Measurements from ENCODE around the gene LRRC4C. TPM values are rescaled to one million over a fixed set of nuclear protein-coding genes. Genes with fewer than 3 reads are reported as not detected.

Gene LRRC4C
- polyA plus RNA-seq, 4 donors: 1.4 to 1.6 TPM; not detected in 2

GRCh38 chr11:41309111-41309522 lies 150.3 kb downstream of the LRRC4C start:
- FAIRE-seq (no peak), DNase-seq (no peak)
- H3K4me1 ChIP-seq (ENCODE audit: control insufficient read depth in 3 of 3, insufficient read depth in 2 of 3, low read depth in 1 of 3, low read length in 2 of 3): no peaks in the 10 kb centered on the region
- no peaks in the 10 kb centered on the region for H3K36me3 ChIP-seq (ENCODE audit: control insufficient read depth in 3 of 3, insufficient read depth in 2 of 3, low read depth in 1 of 3, low read length in 3 of 3)
- H3K27ac ChIP-seq (ENCODE audit: low read depth in 1 of 3, low read length in 2 of 3): no peak overlapping the region
- no peaks in the 10 kb centered on the region for H3K27me3 ChIP-seq (ENCODE audit: control insufficient read depth in 3 of 3, insufficient read depth in 3 of 3, low read length in 3 of 3)
- no peaks in the 10 kb centered on the region for H3K9me3 ChIP-seq (ENCODE audit: control insufficient read depth in 2 of 2, insufficient read depth in 1 of 2, low read depth in 1 of 2, low read length in 1 of 2)
- H3K4me3 ChIP-seq (ENCODE audit: low read depth in 1 of 3, low read length in 3 of 3): no peak overlapping the region
- 78 to 96% (median 87%) methylated on average over 4 of the region's 4 CpGs for WGBS, 3 donors

- FAIRE-seq (no peak), DNase-seq (no peak)
- Histone ChIP-seq H3K4me3 (ENCODE audit: low read depth in 1 of 3, low read length in 3 of 3) (no peak overlapping the region), H3K4me1 (ENCODE audit: control insufficient read depth in 3 of 3, insufficient read depth in 2 of 3, low read depth in 1 of 3, low read length in 2 of 3) (no peaks in the 10 kb centered on the region), H3K27ac (ENCODE audit: low read depth in 1 of 3, low read length in 2 of 3) (no peak overlapping the region), H3K9me3 (ENCODE audit: control insufficient read depth in 2 of 2, insufficient read depth in 1 of 2, low read depth in 1 of 2, low read length in 1 of 2) (no peaks in the 10 kb centered on the region), H3K27me3 (ENCODE audit: control insufficient read depth in 3 of 3, insufficient read depth in 3 of 3, low read length in 3 of 3) (no peaks in the 10 kb centered on the region), H3K36me3 (ENCODE audit: control insufficient read depth in 3 of 3, insufficient read depth in 2 of 3, low read depth in 1 of 3, low read length in 3 of 3) (no peaks in the 10 kb centered on the region)
- WGBS, 3 donors: 75 to 83% (median 82%) methylated on average over 5 of the region's 5 CpGs
Measured at GRCh38 chr11:41308286-41308685, 151.2 kb downstream of the LRRC4C start.

GRCh38 chr11:41307296-41308080 lies 152.0 kb downstream of the LRRC4C start:
- Histone ChIP-seq H3K27me3 (ENCODE audit: control insufficient read depth in 3 of 3, insufficient read depth in 3 of 3, low read length in 3 of 3) (no peaks in the 10 kb centered on the region), H3K27ac (ENCODE audit: low read depth in 1 of 3, low read length in 2 of 3) (no peak overlapping the region), H3K9me3 (ENCODE audit: control insufficient read depth in 2 of 2, insufficient read depth in 1 of 2, low read depth in 1 of 2, low read length in 1 of 2) (no peaks in the 10 kb centered on the region), H3K36me3 (ENCODE audit: control insufficient read depth in 3 of 3, insufficient read depth in 2 of 3, low read depth in 1 of 3, low read length in 3 of 3) (no peaks in the 10 kb centered on the region), H3K4me3 (ENCODE audit: low read depth in 1 of 3, low read length in 3 of 3) (no peak overlapping the region), H3K4me1 (ENCODE audit: control insufficient read depth in 3 of 3, insufficient read depth in 2 of 3, low read depth in 1 of 3, low read length in 2 of 3) (no peaks in the 10 kb centered on the region)
- FAIRE-seq (no peak), DNase-seq (no peak)
- WGBS, 3 donors: 69 to 80% (median 72%) methylated on average over 5 of the region's 5 CpGs

GRCh38 chr11:41306431-41306830 lies 153.0 kb downstream of the LRRC4C start:
- no peaks in the 10 kb centered on the region for H3K9me3 ChIP-seq (ENCODE audit: control insufficient read depth in 2 of 2, insufficient read depth in 1 of 2, low read depth in 1 of 2, low read length in 1 of 2)
- no peaks in the 10 kb centered on the region for H3K36me3 ChIP-seq (ENCODE audit: control insufficient read depth in 3 of 3, insufficient read depth in 2 of 3, low read depth in 1 of 3, low read length in 3 of 3)
- H3K27ac ChIP-seq (ENCODE audit: low read depth in 1 of 3, low read length in 2 of 3): no peak overlapping the region
- H3K4me1 ChIP-seq (ENCODE audit: control insufficient read depth in 3 of 3, insufficient read depth in 2 of 3, low read depth in 1 of 3, low read length in 2 of 3): no peaks in the 10 kb centered on the region
- 77 to 81% (median 79%) methylated on average over 3 of the region's 3 CpGs for WGBS, 3 donors
- DNase-seq (no peak), FAIRE-seq (no peak)
- no peak overlapping the region for H3K4me3 ChIP-seq (ENCODE audit: low read depth in 1 of 3, low read length in 3 of 3)
- H3K27me3 ChIP-seq (ENCODE audit: control insufficient read depth in 3 of 3, insufficient read depth in 3 of 3, low read length in 3 of 3): no peaks in the 10 kb centered on the region

- H3K27ac ChIP-seq (ENCODE audit: low read depth in 1 of 3, low read length in 2 of 3): no peak overlapping the region
- 24 to 52% (median 24%) methylated on average over 4 of the region's 4 CpGs for WGBS, 3 donors
- no peaks in the 10 kb centered on the region for H3K9me3 ChIP-seq (ENCODE audit: control insufficient read depth in 2 of 2, insufficient read depth in 1 of 2, low read depth in 1 of 2, low read length in 1 of 2)
- H3K27me3 ChIP-seq (ENCODE audit: control insufficient read depth in 3 of 3, insufficient read depth in 3 of 3, low read length in 3 of 3): no peaks in the 10 kb centered on the region
- no peaks in the 10 kb centered on the region for H3K36me3 ChIP-seq (ENCODE audit: control insufficient read depth in 3 of 3, insufficient read depth in 2 of 3, low read depth in 1 of 3, low read length in 3 of 3)
- FAIRE-seq (no peak), DNase-seq (peak in 1 of 2 donors; percentile 26)
- H3K4me3 ChIP-seq (ENCODE audit: low read depth in 1 of 3, low read length in 3 of 3): no peak overlapping the region
- no peaks in the 10 kb centered on the region for H3K4me1 ChIP-seq (ENCODE audit: control insufficient read depth in 3 of 3, insufficient read depth in 2 of 3, low read depth in 1 of 3, low read length in 2 of 3)
Measured at GRCh38 chr11:41301023-41301422, 158.4 kb downstream of the LRRC4C start.

GRCh38 chr11:41289408-41289807 lies 170.0 kb downstream of the LRRC4C start:
- no peaks in the 10 kb centered on the region for H3K4me1 ChIP-seq (ENCODE audit: control insufficient read depth in 3 of 3, insufficient read depth in 2 of 3, low read depth in 1 of 3, low read length in 2 of 3)
- no peak for DNase-seq
- WGBS, 3 donors: 86 to 92% (median 92%) methylated on average over 3 of the region's 3 CpGs

GRCh38 chr11:41286751-41287150 lies 172.7 kb downstream of the LRRC4C start:
- Histone ChIP-seq H3K4me1 (ENCODE audit: control insufficient read depth in 3 of 3, insufficient read depth in 2 of 3, low read depth in 1 of 3, low read length in 2 of 3) (no peaks in the 10 kb centered on the region), H3K36me3 (ENCODE audit: control insufficient read depth in 3 of 3, insufficient read depth in 2 of 3, low read depth in 1 of 3, low read length in 3 of 3) (no peaks in the 10 kb centered on the region), H3K27me3 (ENCODE audit: control insufficient read depth in 3 of 3, insufficient read depth in 3 of 3, low read length in 3 of 3) (no peaks in the 10 kb centered on the region), H3K4me3 (ENCODE audit: low read depth in 1 of 3, low read length in 3 of 3) (no peak overlapping the region), H3K9me3 (ENCODE audit: control insufficient read depth in 2 of 2, insufficient read depth in 1 of 2, low read depth in 1 of 2, low read length in 1 of 2) (no peaks in the 10 kb centered on the region), H3K27ac (ENCODE audit: low read depth in 1 of 3, low read length in 2 of 3) (no peak overlapping the region)
- FAIRE-seq (no peak), DNase-seq (no peak)

More at GRCh38 chr11:41289408-41289807, 170.0 kb downstream of the LRRC4C start:
- FAIRE-seq: no peak
- Histone ChIP-seq H3K4me3 (ENCODE audit: low read depth in 1 of 3, low read length in 3 of 3) (no peak overlapping the region), H3K36me3 (ENCODE audit: control insufficient read depth in 3 of 3, insufficient read depth in 2 of 3, low read depth in 1 of 3, low read length in 3 of 3) (no peaks in the 10 kb centered on the region), H3K27ac (ENCODE audit: low read depth in 1 of 3, low read length in 2 of 3) (no peak overlapping the region), H3K27me3 (ENCODE audit: control insufficient read depth in 3 of 3, insufficient read depth in 3 of 3, low read length in 3 of 3) (no peaks in the 10 kb centered on the region), H3K9me3 (ENCODE audit: control insufficient read depth in 2 of 2, insufficient read depth in 1 of 2, low read depth in 1 of 2, low read length in 1 of 2) (no peaks in the 10 kb centered on the region)

GRCh38 chr11:41284354-41284753 lies 175.1 kb downstream of the LRRC4C start:
- Histone ChIP-seq H3K27ac (ENCODE audit: low read depth in 1 of 3, low read length in 2 of 3) (no peak overlapping the region), H3K4me1 (ENCODE audit: control insufficient read depth in 3 of 3, insufficient read depth in 2 of 3, low read depth in 1 of 3, low read length in 2 of 3) (no peaks in the 10 kb centered on the region), H3K27me3 (ENCODE audit: control insufficient read depth in 3 of 3, insufficient read depth in 3 of 3, low read length in 3 of 3) (no peaks in the 10 kb centered on the region), H3K36me3 (ENCODE audit: control insufficient read depth in 3 of 3, insufficient read depth in 2 of 3, low read depth in 1 of 3, low read length in 3 of 3) (no peaks in the 10 kb centered on the region), H3K9me3 (ENCODE audit: control insufficient read depth in 2 of 2, insufficient read depth in 1 of 2, low read depth in 1 of 2, low read length in 1 of 2) (no peaks in the 10 kb centered on the region), H3K4me3 (ENCODE audit: low read depth in 1 of 3, low read length in 3 of 3) (no peak overlapping the region)
- FAIRE-seq: no peak
- WGBS, 3 donors: 71 to 77% (median 75%) methylated on average over 3 of the region's 3 CpGs
- DNase-seq: no peak

All from small intestine (tissue), 7 donors.